CD4-positive, alpha-beta T cell (primary cell): ENCODE data around the gene ADAMTS19. TPM values are rescaled to one million over a fixed set of nuclear protein-coding genes. Genes with fewer than 3 reads are reported as not detected.

Experiments used
- ATAC-seq: fragments of 200-7000 bp; cut with Tn5 transposase; one replicate; pipeline ENCODE4 v1.10.0; 2022; ENCODE audit warnings: mild to moderate bottlenecking; ENCODE audit not compliant: poor library complexity
- CTCF ChIA-PET: fragments of 350-600 bp; sonication (Branson Sonifier 250); formaldehyde crosslinking; loops from one replicate; lab custom pipeline; 2021; ENCODE audit warnings: antibody characterized with exemption, inconsistent platforms; lab: Charles Lee
- POLR2A ChIA-PET: fragments of 350-600 bp; sonication (Branson Sonifier 250); formaldehyde crosslinking; loops from one replicate; lab custom pipeline; 2021; ENCODE audit warnings: antibody characterized with exemption, inconsistent platforms; lab: Charles Lee
- DNase-seq, 14 experiments: peaks; one replicate each; pipeline ENCODE4 v3.0.0-alpha.2; 2013 to 2020; ENCODE audit warnings: mixed read lengths in 2 of 14
- H3K27ac ChIP-seq, 2 donors: one replicate each; pipeline versions ENCODE4 v1.5.1 to v1.7.0; 2013; ENCODE audit warnings: low read length in 2 of 2, low read depth in 1 of 2, mild to moderate bottlenecking in 1 of 2
- H3K27me3 ChIP-seq, 2 experiments: 1 replicate in 1 of 2; 2 replicates in 1 of 2; pipeline versions ENCODE4 v1.6.1 to v1.7.0; 2013; ENCODE audit warnings: low read length in 2 of 2, control low read depth in 1 of 2, mild to moderate bottlenecking in 1 of 2, moderate library complexity in 1 of 2; ENCODE audit not compliant: insufficient read depth in 2 of 2, control insufficient read depth in 1 of 2
- H3K36me3 ChIP-seq: one replicate; pipeline ENCODE4 v1.6.1; 2013; ENCODE audit warnings: low read length, control low read depth; ENCODE audit not compliant: insufficient read depth
- H3K4me1 ChIP-seq: one replicate; pipeline ENCODE4 v1.6.1; 2013; ENCODE audit warnings: low read length, control low read depth; ENCODE audit not compliant: insufficient read depth
- H3K4me3 ChIP-seq: one replicate; pipeline ENCODE4 v1.5.1; 2013; ENCODE audit warnings: mild to moderate bottlenecking, low read length, moderate library complexity
- H3K9me3 ChIP-seq, 2 experiments: 1 replicate in 1 of 2; 2 replicates in 1 of 2; pipeline versions ENCODE4 v1.6.1 to v1.7.0; 2013; ENCODE audit warnings: low read length in 2 of 2, mild to moderate bottlenecking in 2 of 2, control low read depth in 1 of 2, moderate library complexity in 1 of 2; ENCODE audit not compliant: control insufficient read depth in 1 of 2, insufficient read depth in 1 of 2
- H3K27ac Mint-ChIP-seq: one replicate; pipeline ENCODE4 v1.8.0; 2020; ENCODE audit warnings: mixed read lengths
- H3K27me3 Mint-ChIP-seq: one replicate; pipeline ENCODE4 v1.8.0; 2021; ENCODE audit warnings: mixed read lengths
- H3K36me3 Mint-ChIP-seq: one replicate; pipeline ENCODE4 v1.8.0; 2021; ENCODE audit warnings: low read depth, mixed read lengths
- H3K4me1 Mint-ChIP-seq: one replicate; pipeline ENCODE4 v1.8.0; 2021; ENCODE audit warnings: low read depth, mixed read lengths
- H3K4me3 Mint-ChIP-seq: one replicate; pipeline ENCODE4 v1.8.0; 2020; ENCODE audit warnings: mild to moderate bottlenecking, mixed read lengths
- H3K9me3 Mint-ChIP-seq: one replicate; pipeline ENCODE4 v1.8.0; 2020; ENCODE audit warnings: mixed read lengths
- intact Hi-C, 2 experiments: fragments of 100-400 bp; cut with DNase I in 1 of 2; cut with micrococcal nuclease in 1 of 2; formaldehyde crosslinking; loops; one replicate each; pipeline versions ENCODE4 v1.15.1 to v1.9.0; 2023 to 2025; cut with DNase I, micrococcal nuclease
- total RNA-seq, 174 experiments: library from RNA in 2 of 174; stranded (reverse) in 2 of 174; gene quantifications; one replicate each; pipeline ENCODE4 v1.2.3 and lab custom pipeline; 2021 to 2026
- TF ChIP-seq, protein P1 (sequence below): fragments of 200-600 bp; IDR thresholded peaks from one replicate; pipeline ENCODE4 v1.8.0; 2022; ENCODE audit warnings: antibody characterized with exemption, mild to moderate bottlenecking

The ADAMTS19 gene
- total RNA-seq, 2 experiments from 2014 or later, result not detected

DNA sequence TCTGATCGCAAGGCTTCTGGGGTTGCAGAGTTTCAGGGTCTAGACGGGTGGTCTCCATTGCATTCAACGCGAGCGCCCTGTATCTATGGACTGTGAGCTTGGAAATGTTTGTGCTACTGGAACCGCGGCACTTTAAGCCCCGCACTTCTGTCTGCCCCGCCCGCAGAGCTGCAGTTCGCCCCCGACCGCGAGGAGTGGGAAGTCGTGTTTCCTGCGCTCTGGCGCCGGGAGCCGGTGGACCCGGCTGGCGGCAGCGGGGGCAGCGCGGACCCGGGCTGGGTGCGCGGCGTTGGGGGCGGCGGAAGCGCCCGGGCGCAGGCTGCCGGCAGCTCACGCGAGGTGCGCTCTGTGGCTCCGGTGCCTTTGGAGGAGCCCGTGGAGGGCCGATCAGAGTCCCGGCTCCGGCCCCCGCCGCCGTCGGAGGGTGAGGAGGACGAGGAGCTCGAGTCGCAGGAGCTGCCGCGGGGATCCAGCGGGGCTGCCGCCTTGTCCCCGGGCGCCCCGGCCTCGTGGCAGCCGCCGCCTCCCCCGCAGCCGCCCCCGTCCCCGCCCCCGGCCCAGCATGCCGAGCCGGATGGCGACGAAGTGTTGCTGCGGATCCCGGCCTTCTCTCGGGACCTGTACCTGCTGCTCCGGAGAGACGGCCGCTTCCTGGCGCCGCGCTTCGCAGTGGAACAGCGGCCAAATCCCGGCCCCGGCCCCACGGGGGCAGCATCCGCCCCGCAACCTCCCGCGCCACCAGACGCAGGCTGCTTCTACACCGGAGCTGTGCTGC is 1.0 kb downstream of the ADAMTS19 start:
- no peaks in the 10 kb centered on the region for H3K36me3 Mint-ChIP-seq
- no peaks in the 10 kb centered on the region for H3K4me1 ChIP-seq
- ATAC-seq (no peak), DNase-seq (no peak)
- POLR2A ChIA-PET, result no interaction called here
- intact Hi-C loops, result no loop called here
- TF ChIP-seq, protein P1, sequence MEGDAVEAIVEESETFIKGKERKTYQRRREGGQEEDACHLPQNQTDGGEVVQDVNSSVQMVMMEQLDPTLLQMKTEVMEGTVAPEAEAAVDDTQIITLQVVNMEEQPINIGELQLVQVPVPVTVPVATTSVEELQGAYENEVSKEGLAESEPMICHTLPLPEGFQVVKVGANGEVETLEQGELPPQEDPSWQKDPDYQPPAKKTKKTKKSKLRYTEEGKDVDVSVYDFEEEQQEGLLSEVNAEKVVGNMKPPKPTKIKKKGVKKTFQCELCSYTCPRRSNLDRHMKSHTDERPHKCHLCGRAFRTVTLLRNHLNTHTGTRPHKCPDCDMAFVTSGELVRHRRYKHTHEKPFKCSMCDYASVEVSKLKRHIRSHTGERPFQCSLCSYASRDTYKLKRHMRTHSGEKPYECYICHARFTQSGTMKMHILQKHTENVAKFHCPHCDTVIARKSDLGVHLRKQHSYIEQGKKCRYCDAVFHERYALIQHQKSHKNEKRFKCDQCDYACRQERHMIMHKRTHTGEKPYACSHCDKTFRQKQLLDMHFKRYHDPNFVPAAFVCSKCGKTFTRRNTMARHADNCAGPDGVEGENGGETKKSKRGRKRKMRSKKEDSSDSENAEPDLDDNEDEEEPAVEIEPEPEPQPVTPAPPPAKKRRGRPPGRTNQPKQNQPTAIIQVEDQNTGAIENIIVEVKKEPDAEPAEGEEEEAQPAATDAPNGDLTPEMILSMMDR, result no peak
- no peaks in the 10 kb centered on the region for H3K9me3 Mint-ChIP-seq
- no peak overlapping the region for H3K4me3 Mint-ChIP-seq
- no peak overlapping the region for H3K27ac ChIP-seq
- H3K27me3 ChIP-seq, result peaks cover 28 to 33% of the 10 kb centered on the region in 2 experiments
- no peak overlapping the region for H3K27ac Mint-ChIP-seq
- no peak overlapping the region for H3K4me3 ChIP-seq
- no peaks in the 10 kb centered on the region for H3K36me3 ChIP-seq
- peaks cover 12% of the 10 kb centered on the region for H3K4me1 Mint-ChIP-seq
- CTCF ChIA-PET, result no interaction called here
- H3K9me3 ChIP-seq, result peaks cover 0 to 19% of the 10 kb centered on the region in 2 experiments
- peaks cover 62% of the 10 kb centered on the region for H3K27me3 Mint-ChIP-seq

DNA sequence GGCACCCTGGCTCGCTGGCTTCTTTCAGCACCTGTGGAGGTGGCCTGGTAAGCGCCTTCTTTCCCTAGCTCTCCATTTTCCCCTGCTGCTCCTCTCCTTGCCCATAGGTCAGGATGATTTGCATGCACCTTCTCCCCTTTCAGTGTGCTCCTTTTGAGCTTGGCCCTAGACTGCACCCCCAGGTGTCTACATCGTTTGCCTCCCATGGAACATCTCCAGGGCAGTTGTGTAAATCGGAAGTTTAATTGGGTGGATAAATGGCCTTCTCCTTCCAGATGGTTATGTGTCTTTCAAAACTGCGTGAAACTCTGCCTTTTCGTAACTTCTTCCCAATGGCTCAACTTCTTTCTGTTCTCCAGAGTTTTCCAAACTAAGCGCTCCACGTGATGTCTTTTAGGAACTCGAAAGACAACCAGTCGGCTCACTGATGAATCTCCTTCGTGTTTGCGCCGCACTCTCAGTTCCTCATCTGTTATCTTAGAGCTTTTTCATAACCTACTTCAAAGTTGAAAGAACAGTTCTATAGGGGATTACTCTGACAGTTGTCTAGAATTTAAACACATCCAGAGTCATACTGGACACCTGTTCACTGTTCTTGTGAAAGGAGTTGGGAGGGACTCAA is 1.7 kb downstream of the ADAMTS19 start:
- Mint-ChIP-seq H3K4me1 (peaks cover 12% of the 10 kb centered on the region), H3K27ac (no peak overlapping the region), H3K9me3 (no peaks in the 10 kb centered on the region), H3K27me3 (peaks cover 55% of the 10 kb centered on the region), H3K4me3 (peak overlapping the region; percentile 34), H3K36me3 (no peaks in the 10 kb centered on the region)
- Histone ChIP-seq H3K27ac (no peak overlapping the region), H3K27me3 (peaks cover 28 to 33% of the 10 kb centered on the region in 2 experiments), H3K9me3 (peaks cover 0 to 19% of the 10 kb centered on the region in 2 experiments), H3K4me3 (no peak overlapping the region), H3K36me3 (no peaks in the 10 kb centered on the region), H3K4me1 (no peaks in the 10 kb centered on the region)
- TF ChIP-seq, protein P1, result no peak
- CTCF ChIA-PET, result no interaction called here
- DNase-seq (no peak), ATAC-seq (no peak)
- POLR2A ChIA-PET, result no interaction called here
- intact Hi-C loops, result no loop called here

DNA sequence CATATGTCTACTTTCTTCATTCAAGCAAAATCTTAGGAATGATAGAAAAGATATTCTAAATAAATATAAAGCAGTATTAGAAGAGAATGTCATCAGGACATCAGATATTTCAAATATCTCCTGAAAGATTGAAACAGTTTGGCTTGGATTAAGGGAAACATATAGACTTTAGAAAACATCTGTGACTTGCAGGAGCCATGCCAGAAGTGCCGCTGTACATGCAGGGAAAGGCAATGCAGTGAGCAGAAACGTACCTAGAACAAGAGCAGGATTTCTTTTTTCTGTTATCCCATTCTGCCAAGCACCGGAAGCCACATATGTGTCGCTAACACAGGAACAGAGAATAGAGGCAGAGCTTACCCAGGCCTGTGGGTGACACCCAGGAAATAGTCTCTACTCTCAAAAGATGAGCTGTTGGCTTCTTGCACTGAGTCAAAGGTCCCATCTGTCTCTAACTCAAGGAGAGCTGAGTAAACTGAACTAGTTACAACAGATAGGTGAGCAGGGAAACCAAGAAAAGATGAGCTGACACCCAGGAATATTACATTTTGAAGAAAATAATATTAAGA is 5.8 kb downstream of the ADAMTS19 start:
- H3K4me1 Mint-ChIP-seq, result peaks cover 8% of the 10 kb centered on the region
- no peak for ATAC-seq
- Histone ChIP-seq H3K4me3 (no peak overlapping the region), H3K9me3 (peaks cover 0 to 8% of the 10 kb centered on the region in 2 experiments), H3K4me1 (no peaks in the 10 kb centered on the region), H3K36me3 (no peaks in the 10 kb centered on the region), H3K27me3 (peaks cover 8 to 11% of the 10 kb centered on the region in 2 experiments), H3K27ac (no peak overlapping the region)
- no peak for DNase-seq
- CTCF ChIA-PET, result no interaction called here
- H3K9me3 Mint-ChIP-seq, result peaks cover 2% of the 10 kb centered on the region
- intact Hi-C loops, result no loop called here
- H3K27ac Mint-ChIP-seq, result no peak overlapping the region
- TF ChIP-seq, protein P1, result no peak
- POLR2A ChIA-PET, result no interaction called here
- H3K4me3 Mint-ChIP-seq, result no peak overlapping the region
- H3K36me3 Mint-ChIP-seq, result no peaks in the 10 kb centered on the region
- peaks cover 28% of the 10 kb centered on the region for H3K27me3 Mint-ChIP-seq
